GM20431 (cell line): ENCODE data around the gene NR1D1.

Experiments used
- in situ Hi-C: fragments of 300-500 bp; cut with MseI, MboI; formaldehyde crosslinking; loops from one replicate; pipeline ENCODE4 v1.15.0; 2020; ENCODE audit warnings: low sequenced_read_pairs; ENCODE audit not compliant: unreplicated experiment

The NR1D1 gene

DNA sequence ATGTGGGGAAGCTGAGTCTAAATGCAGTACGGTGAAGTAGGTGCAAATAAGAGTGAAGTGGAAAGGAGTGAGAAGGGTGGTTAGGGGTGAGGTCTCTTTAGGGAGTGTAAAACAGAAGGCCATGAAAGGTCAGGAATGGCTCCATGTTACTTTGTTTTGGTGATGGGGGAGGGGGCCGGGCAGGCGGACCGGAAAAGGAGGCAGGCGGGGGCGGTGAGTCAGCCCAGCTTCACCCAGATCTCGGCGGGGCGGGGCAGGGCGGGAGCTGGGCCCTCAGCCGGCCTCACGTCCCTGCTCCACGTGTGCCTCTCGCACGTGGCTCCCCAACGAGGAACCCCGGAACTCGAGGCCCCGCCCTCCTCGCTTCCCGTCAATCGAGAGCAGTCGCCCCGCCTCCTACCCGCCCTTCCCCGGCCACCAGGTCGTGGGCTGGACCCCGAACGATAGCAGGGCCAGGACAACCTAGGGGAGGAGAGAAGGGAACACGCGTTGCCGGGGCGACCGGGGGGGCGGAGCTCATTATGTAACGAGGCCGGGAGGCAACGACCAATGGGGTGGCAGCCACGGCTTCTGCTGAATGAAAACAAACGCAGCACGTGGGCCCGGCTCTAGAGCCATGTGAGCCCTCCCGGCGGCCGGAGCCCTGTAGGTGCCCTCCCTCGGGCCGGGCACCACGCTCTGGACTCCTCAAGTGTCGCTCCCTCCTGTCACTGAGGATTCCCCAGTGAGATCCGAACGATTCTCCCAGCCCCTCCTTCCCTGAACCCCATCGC is 1.4 kb downstream of the NR1D1 start:
- in situ Hi-C loops = no loop called here

DNA sequence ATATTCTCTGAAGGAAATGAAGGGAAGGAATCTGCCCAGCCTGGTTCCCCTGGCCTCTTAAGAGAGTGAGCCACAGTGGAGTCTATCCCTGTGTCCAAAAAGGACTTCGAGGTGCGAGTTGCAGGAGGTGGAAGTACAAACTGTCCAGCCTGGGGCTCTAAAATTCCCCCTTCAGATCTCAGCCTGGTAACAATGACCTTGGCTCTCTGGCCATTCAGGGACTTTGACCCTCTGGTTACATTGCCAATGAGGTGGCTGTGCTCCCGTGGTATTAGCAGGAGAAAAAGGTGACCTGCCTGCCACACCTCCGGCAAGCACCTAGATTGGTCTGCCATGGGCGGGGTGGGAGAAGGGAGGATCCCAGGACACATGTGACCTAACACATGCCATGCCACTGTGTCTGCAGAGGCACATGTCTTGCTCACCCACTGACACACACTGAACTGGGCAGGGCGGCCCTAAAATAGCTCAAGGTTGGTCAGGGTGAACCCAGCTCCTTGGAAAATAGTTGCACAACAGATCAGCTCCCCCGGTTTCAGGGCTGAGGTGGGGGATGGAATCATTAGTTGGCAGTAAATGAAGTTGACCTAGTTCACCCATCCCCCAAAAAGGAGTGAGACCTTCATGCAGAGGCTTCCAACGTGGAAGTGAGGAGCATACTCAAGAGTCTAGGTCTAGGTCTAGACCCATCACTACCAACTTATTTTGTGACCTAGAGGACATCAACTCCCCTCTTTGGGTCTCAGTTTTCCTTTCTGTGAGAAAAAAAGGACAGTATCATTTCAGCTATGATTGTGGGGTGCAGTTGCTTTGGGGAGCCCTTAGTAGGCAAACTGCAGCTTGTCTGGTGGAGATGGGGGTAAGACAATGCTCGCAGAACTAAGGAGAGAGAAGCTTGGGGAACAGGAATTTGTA is 2.2 kb downstream of the NR1D1 start:
- in situ Hi-C loops = no loop called here

GRCh38 chr17:40097087-40097486 is 3.3 kb downstream of the NR1D1 start:
- in situ Hi-C loops = no loop called here

DNA sequence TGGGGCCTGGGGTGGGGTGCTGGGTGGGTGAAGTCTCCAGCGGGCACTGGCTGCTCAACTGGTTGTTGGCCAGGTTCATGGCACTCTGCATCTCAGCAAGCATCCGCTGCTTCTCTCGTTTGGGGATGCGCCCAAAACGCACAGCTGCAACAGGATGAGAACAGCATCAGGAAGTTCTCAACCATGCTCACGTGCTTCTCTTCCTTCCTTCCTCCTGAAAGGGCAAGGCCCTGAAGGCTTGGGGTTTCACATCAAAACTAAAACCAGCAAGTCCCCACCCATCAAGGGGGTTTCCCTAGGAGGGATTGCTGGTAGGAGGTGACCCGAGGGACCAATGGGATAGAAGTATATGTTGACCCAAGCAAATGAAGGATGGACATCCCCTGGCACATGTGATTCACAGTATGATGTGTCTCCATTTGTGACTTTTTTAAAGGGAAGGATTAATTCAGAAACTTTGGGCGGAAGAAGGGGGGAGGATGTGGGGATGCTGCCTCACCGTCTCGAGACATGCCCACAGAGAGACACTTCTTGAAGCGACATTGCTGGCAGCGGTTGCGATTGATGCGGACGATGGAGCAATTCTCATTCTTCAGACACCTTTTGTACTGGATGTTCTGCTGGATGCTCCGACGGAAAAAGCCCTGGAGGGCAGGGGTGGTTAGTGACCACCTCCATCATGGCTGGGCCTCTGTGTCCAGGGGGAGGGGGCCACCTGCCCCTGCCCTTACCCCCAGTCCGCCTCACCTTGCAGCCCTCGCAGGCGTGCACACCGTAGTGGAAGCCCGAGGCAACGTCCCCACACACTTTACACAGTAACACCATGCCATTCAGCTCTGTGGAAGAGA is 4.2 kb downstream of the NR1D1 start:
- in situ Hi-C loops = no loop called here

GRCh38 chr17:40095351-40095943 is 4.9 kb downstream of the NR1D1 start:
- in situ Hi-C loops = no loop called here

DNA sequence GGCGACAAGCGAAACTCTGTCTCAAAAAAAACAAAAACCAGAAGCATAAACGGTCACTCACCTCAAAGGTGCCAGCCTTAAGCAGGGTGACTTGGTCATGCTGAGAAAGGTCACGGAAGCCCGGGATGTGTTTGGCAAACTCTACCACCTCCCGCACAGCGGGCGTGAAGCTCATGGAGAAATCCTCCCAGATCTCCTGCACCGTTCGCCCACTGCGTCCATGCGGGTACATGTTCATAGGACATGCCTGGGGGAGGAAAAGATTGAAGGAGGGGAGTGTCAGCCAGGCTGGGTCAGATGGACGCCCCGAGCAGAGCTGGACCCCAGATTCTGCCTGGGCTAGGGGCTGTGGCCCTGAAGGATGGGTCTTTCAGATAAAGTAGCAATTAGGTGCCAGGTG is 5.5 kb downstream of the NR1D1 start:
- in situ Hi-C loops = no loop called here

- in situ Hi-C loops = no loop called here
Observed at GRCh38 chr17:40093580-40094201, 6.7 kb downstream of the NR1D1 start.

DNA sequence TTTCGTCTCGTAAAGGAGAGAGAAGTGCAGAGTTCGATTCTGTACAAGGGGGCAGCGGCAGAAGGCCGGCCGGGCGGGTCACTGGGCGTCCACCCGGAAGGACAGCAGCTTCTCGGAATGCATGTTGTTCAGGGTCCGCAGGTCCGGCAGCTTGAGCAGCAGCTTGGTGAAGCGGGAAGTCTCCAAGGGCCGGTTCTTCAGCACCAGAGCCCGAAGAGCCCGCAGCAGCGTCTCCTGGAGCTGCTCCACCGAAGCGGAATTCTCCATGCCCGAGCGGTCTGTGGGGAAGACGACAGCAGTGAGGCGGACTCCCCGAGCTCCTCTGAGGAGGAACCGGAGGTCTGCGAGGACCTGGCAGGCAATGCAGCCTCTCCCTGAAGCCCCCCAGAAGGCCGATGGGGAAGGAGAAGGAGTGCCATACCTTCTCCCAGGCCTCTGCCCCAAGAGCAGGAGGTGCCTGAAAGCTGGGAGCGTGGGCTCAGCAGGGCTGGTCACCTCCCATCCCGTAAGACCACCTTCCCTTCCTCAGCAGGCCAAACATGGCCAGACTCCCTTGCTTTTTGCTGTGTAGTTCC is 7.3 kb downstream of the NR1D1 start:
- in situ Hi-C loops = no loop called here

- in situ Hi-C loops = no loop called here
Observed at GRCh38 chr17:40092581-40092980, 7.8 kb downstream of the NR1D1 start.

DNA sequence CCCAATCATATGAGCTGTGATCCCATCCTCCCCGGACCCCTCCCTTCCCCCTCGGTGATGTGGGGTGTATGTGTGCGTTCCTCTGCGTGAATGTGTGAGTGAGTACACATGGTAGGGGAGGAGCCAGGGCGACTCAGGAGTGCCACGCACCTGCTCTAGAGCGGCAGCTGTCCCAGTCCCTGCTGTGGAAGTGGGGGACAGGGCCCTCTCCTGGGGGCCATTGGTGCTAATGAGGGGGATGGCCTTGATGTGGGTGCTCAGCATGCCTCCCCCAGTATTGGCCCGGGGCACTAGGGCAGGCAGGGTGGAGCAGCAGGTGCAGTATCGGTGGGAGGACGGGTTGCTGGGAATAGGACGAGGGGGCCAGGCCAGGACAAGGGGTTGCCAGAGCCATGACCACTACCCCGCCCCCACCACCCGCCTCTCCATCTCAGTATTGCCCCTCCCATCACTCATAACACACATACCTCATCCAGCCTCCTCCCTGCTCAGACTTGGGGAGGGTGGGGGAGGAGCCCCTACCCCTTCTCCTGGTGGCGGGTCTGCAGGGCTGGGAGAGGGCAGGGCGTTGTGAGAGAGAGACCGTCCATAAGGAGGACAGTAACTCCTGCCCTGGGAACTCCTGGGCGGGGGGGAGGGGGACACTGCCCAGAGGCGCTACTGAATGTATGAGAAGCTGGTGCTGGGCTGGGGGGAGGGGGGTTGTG is 8.5 kb downstream of the NR1D1 start:
- in situ Hi-C loops = no loop called here

GRCh38 chr17:40090237-40091119 is 9.9 kb downstream of the NR1D1 start:
- in situ Hi-C loops = no loop called here

- in situ Hi-C loops = no loop called here
Observed at GRCh38 chr17:40089077-40089895, 11.1 kb downstream of the NR1D1 start.

- in situ Hi-C loops = no loop called here
Observed at GRCh38 chr17:40087903-40088718, 12.3 kb downstream of the NR1D1 start.

DNA sequence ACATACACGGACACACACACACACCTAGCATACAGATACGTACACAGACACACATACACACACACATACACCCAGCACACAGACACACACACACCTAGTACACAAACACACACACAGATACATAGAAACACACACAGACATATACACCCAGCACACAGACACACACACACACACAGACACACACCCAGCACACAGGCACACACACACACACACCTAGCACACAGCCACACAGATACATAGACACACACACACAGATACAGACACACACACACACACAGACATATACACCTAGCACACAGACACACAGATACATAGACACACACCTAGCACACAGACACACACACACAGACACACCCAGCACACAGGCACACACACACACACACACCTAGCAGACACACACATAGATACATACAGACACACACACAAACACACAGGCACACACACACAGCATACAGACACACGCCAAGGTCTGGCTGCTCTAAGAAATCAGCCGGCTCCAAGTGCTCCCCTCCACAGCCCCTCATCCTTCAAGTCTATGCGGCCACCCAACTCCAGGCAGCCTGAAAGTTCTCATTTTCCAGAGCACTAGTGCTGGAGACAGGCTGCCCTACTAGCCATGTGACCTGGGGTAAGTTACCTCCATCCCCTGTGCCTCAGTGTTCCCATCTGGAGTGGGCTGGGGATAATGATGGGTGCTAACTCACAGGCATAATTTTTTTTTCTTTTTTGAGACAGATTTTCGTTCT is 13.2 kb downstream of the NR1D1 start:
- in situ Hi-C loops = no loop called here
